NCI-H2029 (cell line): Measurements from ENCODE around the gene HMGA1.

Source experiments
- DNase-seq: peaks from one replicate; lab custom pipeline; 2025; lab: John Stamatoyannopoulos, UW

Gene HMGA1

GRCh38 chr6:34292954-34293353 is 56.3 kb downstream of the HMGA1 start:
- DNase-seq, result no peak

DNA sequence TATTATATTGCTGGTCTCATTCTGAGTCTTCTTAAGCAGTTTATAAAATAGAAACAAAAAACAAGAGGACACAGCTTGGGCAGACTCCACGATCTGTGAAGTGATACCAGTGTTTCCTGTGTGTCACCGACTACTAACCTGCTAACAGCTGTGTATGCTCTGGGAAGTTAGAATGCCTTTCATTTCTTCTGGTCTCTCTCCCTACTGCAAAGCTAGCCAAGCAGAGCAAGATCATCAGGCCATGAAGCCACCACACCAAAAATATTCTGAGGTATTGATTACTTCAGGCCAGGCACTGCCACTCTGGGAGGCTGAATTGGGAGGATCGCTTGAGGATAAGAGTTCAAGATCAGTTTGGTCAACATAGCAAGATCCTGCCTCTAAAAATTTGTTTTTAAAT is 59.0 kb downstream of the HMGA1 start:
- no peak for DNase-seq
